Upper lobe of left lung (tissue), 6 donors: ENCODE measurements around the gene BLVRB. TPM values are rescaled to one million over a fixed set of nuclear protein-coding genes. Genes with fewer than 3 reads are reported as not detected.

Experiments
- ATAC-seq, 2 donors: fragments of 200-7000 bp; cut with Tn5 transposase; one replicate each; pipeline ENCODE4 v1.9.1; 2022; ENCODE audit warnings: mild to moderate bottlenecking in 2 of 2, moderate library complexity in 2 of 2; ENCODE audit not compliant: low FRiP score in 2 of 2
- DNase-seq, 2 donors: peaks; one replicate each; pipeline ENCODE4 v3.0.0-alpha.2; 2019 to 2020
- H3K27ac ChIP-seq, 4 donors: fragments of 200-600 bp; sonication (generic); one replicate each; pipeline ENCODE4 v1.5.1; 2016 to 2019
- H3K27me3 ChIP-seq, 4 donors: fragments of 200-600 bp; sonication (generic); one replicate each; pipeline ENCODE4 v1.5.1; 2017 to 2019
- H3K36me3 ChIP-seq, 4 donors: fragments of 200-600 bp; sonication (generic); one replicate each; pipeline ENCODE4 v1.5.1; 2016 to 2019
- H3K4me1 ChIP-seq, 4 donors: fragments of 200-600 bp; sonication (generic); one replicate each; pipeline ENCODE4 v1.5.1; 2018 to 2019
- H3K4me3 ChIP-seq, 4 donors: fragments of 200-600 bp; sonication (generic); one replicate each; pipeline ENCODE4 v1.5.1; 2017 to 2019; ENCODE audit warnings: mild to moderate bottlenecking in 2 of 4, moderate library complexity in 1 of 4
- H3K9me3 ChIP-seq, 4 donors: fragments of 200-600 bp; sonication (generic); one replicate each; pipeline ENCODE4 v1.5.1; 2018 to 2019
- CTCF ChIP-seq, 6 experiments: fragments of 450-650 bp in 4 of 6; fragments of 200-600 bp in 2 of 6; sonication (generic) in 2 of 6; IDR thresholded peaks; one replicate each; pipeline ENCODE4 v1.5.1; 2016 to 2019; ENCODE audit warnings: antibody characterized with exemption in 6 of 6
- EP300 ChIP-seq, 4 donors: sonication (generic); formaldehyde crosslinking; IDR thresholded peaks; one replicate each; pipeline ENCODE4 v1.5.1; 2017; ENCODE audit warnings: antibody characterized with exemption in 4 of 4, control low read depth in 2 of 4
- POLR2A ChIP-seq, 4 donors: fragments of 450-650 bp; IDR thresholded peaks; one replicate each; pipeline ENCODE4 v1.5.1; 2016 to 2017; ENCODE audit warnings: antibody characterized with exemption in 4 of 4, mild to moderate bottlenecking in 2 of 4
- POLR2AphosphoS5 ChIP-seq, 2 donors: sonication (generic); formaldehyde crosslinking; IDR thresholded peaks; one replicate each; pipeline ENCODE4 v1.5.1; 2017; ENCODE audit warnings: antibody characterized with exemption in 2 of 2
- WGBS, 2 donors: methylation state at CpG; one replicate each; pipeline ENCODE4 v1.1.5; 2017 to 2018; 5-methylcytosine and 5-hydroxymethylcytosine counted together
- small RNA-seq, 4 donors: library from RNA; depleted of rRNA; stranded (forward); fragments of <200 nt; gene quantifications; one replicate each; pipeline ENCODE3, GENCODE V24; 2016
- total RNA-seq, 6 donors: library from RNA; depleted of rRNA in 4 of 6; stranded (reverse); fragments of >200 nt in 4 of 6; gene quantifications; one replicate each; pipeline versions ENCODE4 v1.1.0 to v1.2.1, GENCODE V29; 2016 to 2021
- donor health status: DM: no; HTN: no; CAD: no; lungs with moderate emphysema.
- donor health status: DM: no; HTN: yes; CAD: no; lungs with severe emphysema.

BLVRB gene
- total RNA-seq, 6 donors from 2014 or later: 77.5 to 379 (median 223) TPM

GRCh38 chr19:40407714-40408597 is 57.6 kb downstream of the BLVRB start:
- no peaks in the 10 kb centered on the region for H3K9me3 ChIP-seq
- peak overlapping the region in 1 of 4 donors; percentile 12 for H3K4me3 ChIP-seq
- H3K36me3 ChIP-seq: peaks cover 0 to 22% (median 0%) of the 10 kb centered on the region in 4 donors
- TF ChIP-seq POLR2A (IDR thresholded peaks at IDR 0.05): no peak
- ATAC-seq (no peak), DNase-seq (peak in 1 of 2 donors; percentile 72)
- no peaks in the 10 kb centered on the region for H3K27me3 ChIP-seq
- 53 to 77% methylated on average over 8 to 22 of the region's 22 CpGs for WGBS, 2 donors
- peaks cover 11 to 32% (median 15%) of the 10 kb centered on the region in 4 donors for H3K4me1 ChIP-seq
- H3K27ac ChIP-seq: peak overlapping the region in 1 of 4 donors; percentile 61

GRCh38 chr19:40403262-40403984 is 62.1 kb downstream of the BLVRB start:
- H3K4me1 ChIP-seq: peaks cover 10 to 41% (median 21%) of the 10 kb centered on the region in 4 donors
- TF ChIP-seq EP300 (IDR thresholded peaks at IDR 0.05) (no peak), CTCF (IDR thresholded peaks at IDR 0.05) (peak in 2 of 6 experiments; percentile 20 to 24), POLR2A (IDR thresholded peaks at IDR 0.05) (peak in 2 of 4 donors; percentile 11 to 57), POLR2AphosphoS5 (IDR thresholded peaks at IDR 0.05) (peak in 1 of 2 donors; percentile 24)
- peak overlapping the region; percentile 79 to 88 (median 86) for H3K27ac ChIP-seq
- H3K36me3 ChIP-seq: peaks cover 0 to 35% (median 4%) of the 10 kb centered on the region in 4 donors
- peak; percentile 94 to 97 for DNase-seq
- H3K4me3 ChIP-seq: peak overlapping the region; percentile 58 to 74 (median 66)
- peak; percentile 95 to 97 for ATAC-seq
- WGBS, 2 donors: 0 to 1% methylated on average over 21 to 38 of the region's 41 CpGs
- no peaks in the 10 kb centered on the region for H3K9me3 ChIP-seq
- no peaks in the 10 kb centered on the region for H3K27me3 ChIP-seq

GRCh38 chr19:40400559-40400958 is 65.0 kb downstream of the BLVRB start:
- Histone ChIP-seq H3K36me3 (peaks cover 3 to 42% (median 21%) of the 10 kb centered on the region in 4 donors), H3K4me3 (no peak overlapping the region), H3K27me3 (no peaks in the 10 kb centered on the region), H3K27ac (no peak overlapping the region), H3K9me3 (no peaks in the 10 kb centered on the region), H3K4me1 (peaks cover 6 to 38% (median 19%) of the 10 kb centered on the region in 4 donors)
- TF ChIP-seq POLR2AphosphoS5 (IDR thresholded peaks at IDR 0.05): no peak
- TF ChIP-seq CTCF (IDR thresholded peaks at IDR 0.05): no peak
- TF ChIP-seq POLR2A (IDR thresholded peaks at IDR 0.05): no peak
- TF ChIP-seq EP300 (IDR thresholded peaks at IDR 0.05): no peak
- ATAC-seq (no peak), DNase-seq (no peak)
- 67 to 74% methylated on average over 2 to 3 of the region's 3 CpGs for WGBS, 2 donors

- ATAC-seq: peak; percentile 5 to 63
- H3K4me3 ChIP-seq: peak overlapping the region in 1 of 4 donors; percentile 26
Observed at GRCh38 chr19:40398417-40399131, 67.0 kb downstream of the BLVRB start.

More at GRCh38 chr19:40398417-40399131, 67.0 kb downstream of the BLVRB start:
- DNase-seq: peak; percentile 84 to 86
- H3K4me1 ChIP-seq: peaks cover 6 to 26% (median 14%) of the 10 kb centered on the region in 4 donors
- no peak for TF ChIP-seq POLR2AphosphoS5 (IDR thresholded peaks at IDR 0.05)
- no peak for TF ChIP-seq POLR2A (IDR thresholded peaks at IDR 0.05)
- TF ChIP-seq CTCF (IDR thresholded peaks at IDR 0.05): no peak
- no peak for TF ChIP-seq EP300 (IDR thresholded peaks at IDR 0.05)
- H3K27me3 ChIP-seq: no peaks in the 10 kb centered on the region
- H3K27ac ChIP-seq: peak overlapping the region in 2 of 4 donors; percentile 43 to 52
- H3K9me3 ChIP-seq: no peaks in the 10 kb centered on the region
- H3K36me3 ChIP-seq: peaks cover 3 to 50% (median 24%) of the 10 kb centered on the region in 4 donors
- WGBS, 2 donors: 40 to 56% methylated on average over 17 to 49 of the region's 49 CpGs

Small RNA genes lying within 50 kb of the gene (small RNA-seq; reads per million reads assigned to genes)
- 0 reads per million in 4 donors for gene RF00017

Other genes starting within 250 kb of the BLVRB start
- not detected for gene TTC9B, start 247.4 kb downstream of the BLVRB start, total RNA-seq
- gene CCNP, start 239.1 kb downstream of the BLVRB start, total RNA-seq: under 1 TPM in 3 of 6 donors, not detected in 3; 0.31 to 1.00 (median 0.79) TPM
- 100 to 1,000 TPM in 4 of 6 donors, 10 to 100 TPM in 2; 59.7 to 164 (median 105) TPM for gene AKT2, start 180.4 kb downstream of the BLVRB start, total RNA-seq
- 10 to 100 TPM; 12.6 to 59.7 (median 16.4) TPM for gene C19orf47, start 117.3 kb downstream of the BLVRB start, total RNA-seq
- gene PLD3, start 117.0 kb downstream of the BLVRB start, total RNA-seq: 100 to 1,000 TPM; 257 to 710 (median 470) TPM
- gene HIPK4, start 75.6 kb downstream of the BLVRB start, total RNA-seq: 1 to 10 TPM in 1 of 6 donors, under 1 TPM in 4, not detected in 1; 0.17 to 1.0 (median 0.46) TPM
- 100 to 1,000 TPM in 1 of 6 donors, 10 to 100 TPM in 5; 30.1 to 146 (median 51.5) TPM for gene PRX, start 52.4 kb downstream of the BLVRB start, total RNA-seq
- gene SERTAD1, start 39.8 kb downstream of the BLVRB start, total RNA-seq: 10 to 100 TPM in 4 of 6 donors, 1 to 10 TPM in 2; 2.1 to 37.5 (median 18.4) TPM
- 10 to 100 TPM in 5 of 6 donors, 1 to 10 TPM in 1; 8.9 to 44.5 (median 21.9) TPM for gene SERTAD3, start 21.4 kb downstream of the BLVRB start, total RNA-seq
- gene SPTBN4, start 1.3 kb upstream of the BLVRB start, total RNA-seq: 1 to 10 TPM in 1 of 6 donors, under 1 TPM in 5; 0.33 to 8.4 (median 0.67) TPM
- gene SHKBP1, start 111.1 kb upstream of the BLVRB start, total RNA-seq: 100 to 1,000 TPM in 2 of 6 donors, 10 to 100 TPM in 4; 60.6 to 232 (median 90.2) TPM
- 100 to 1,000 TPM; 125 to 541 (median 401) TPM for gene LTBP4, start 135.6 kb upstream of the BLVRB start, total RNA-seq
- 100 to 1,000 TPM in 1 of 6 donors, 10 to 100 TPM in 5; 18.0 to 133 (median 23.8) TPM for gene NUMBL, start 224.9 kb upstream of the BLVRB start, total RNA-seq